Measurements from ENCODE around the gene ACP1.

Gene ACP1

DNA sequence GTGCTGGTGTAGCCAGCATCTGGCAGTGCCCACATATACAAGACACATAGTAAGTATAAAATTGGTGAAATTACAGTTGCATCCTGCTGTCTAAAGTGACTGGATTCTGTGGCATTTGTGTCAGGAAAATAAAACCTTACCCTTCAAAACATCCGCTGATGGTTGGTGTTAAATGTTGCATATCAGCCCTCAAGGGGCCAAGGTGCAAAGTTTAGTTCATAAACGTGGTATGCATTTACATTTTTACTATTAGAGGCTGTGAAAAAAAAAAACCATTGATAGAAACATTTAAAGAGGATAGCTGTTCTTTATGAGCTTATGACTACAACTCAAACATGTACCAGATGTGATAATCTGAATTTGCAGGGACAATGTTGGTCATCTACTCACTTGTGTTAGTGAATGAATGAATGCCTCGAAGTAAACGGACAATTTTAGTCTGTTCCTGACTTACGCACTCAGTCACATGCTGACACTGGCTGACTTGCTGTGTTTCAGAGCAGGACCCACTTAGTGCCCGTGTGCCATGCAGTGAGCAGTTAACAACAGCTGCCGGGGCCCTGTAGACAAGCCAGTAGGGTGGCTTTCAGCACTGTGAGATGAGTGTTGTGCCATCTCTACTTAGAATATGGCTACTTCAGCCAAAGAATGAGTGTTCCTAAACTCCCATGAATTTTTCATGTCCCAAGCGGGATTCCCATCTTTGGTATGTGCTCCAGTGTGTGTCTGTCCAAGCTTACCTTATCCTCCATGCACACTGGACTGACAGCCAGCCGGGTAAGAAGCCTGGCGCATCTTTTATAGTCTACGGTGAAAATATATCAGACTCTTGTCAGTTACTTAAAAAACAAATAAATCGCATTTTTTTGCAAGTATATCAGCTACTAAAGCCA, 17.9 kb downstream of the ACP1 start:
- no peak for DNase-seq

DNA sequence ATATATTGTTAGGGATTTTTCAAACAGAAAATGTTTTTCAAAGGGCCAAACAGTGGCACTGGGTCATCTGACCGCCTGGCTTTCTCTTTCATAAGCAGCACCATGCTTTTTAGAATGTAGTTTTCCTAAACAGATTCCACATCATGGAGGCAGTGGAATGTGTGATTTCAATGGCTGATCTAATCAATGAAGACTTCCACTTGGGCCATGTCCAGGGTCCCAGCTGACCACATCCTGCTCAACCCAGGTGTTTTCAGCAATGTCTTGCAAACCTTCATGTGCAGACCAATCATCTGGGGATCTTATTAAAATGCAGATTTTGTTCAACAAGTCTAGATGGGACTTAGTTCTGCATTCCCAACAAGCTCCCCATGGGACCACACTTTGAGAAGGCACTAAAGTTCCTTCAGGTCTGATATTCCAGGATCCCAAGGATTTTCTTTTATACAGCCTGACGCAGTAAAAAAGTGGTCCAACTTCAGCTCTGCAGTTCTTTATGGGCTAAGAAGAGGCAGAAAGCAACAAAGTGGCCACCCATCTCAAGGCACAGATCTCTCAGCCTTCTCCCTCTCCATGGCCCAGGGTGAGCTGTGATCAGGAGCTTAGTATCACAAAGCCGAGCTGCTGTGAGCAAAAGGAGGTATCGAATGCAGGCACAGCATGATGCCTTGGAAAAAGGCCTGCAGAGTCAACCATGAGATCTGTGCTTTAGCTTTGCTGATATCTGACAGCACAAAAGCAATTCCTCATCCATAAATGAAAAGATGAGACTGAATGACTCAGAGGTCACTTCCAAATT, 19.4 kb downstream of the ACP1 start:
- DNase-seq: no peak

GRCh38 chr2:284896-285492, 20.2 kb downstream of the ACP1 start:
- DNase-seq: no peak

DNA sequence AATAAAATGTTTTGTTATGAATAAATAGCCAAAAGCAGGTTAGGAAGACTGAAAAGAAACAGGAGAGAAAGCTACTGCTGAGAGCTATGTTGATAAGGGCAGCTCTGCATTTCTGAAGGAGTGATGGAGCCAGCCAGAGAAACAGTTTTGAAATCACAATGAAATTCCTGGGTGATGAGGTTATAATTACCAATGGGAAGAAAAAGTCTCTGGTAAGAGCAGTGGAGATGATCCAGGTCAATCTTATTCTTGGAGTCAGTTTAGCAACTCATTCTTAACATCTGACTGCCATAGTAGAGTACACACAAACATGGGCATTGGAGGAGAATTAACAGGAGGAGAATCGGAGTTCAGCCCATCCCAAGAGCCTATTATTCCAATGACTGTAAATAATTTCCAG, 20.8 kb downstream of the ACP1 start:
- no peak for DNase-seq

DNA sequence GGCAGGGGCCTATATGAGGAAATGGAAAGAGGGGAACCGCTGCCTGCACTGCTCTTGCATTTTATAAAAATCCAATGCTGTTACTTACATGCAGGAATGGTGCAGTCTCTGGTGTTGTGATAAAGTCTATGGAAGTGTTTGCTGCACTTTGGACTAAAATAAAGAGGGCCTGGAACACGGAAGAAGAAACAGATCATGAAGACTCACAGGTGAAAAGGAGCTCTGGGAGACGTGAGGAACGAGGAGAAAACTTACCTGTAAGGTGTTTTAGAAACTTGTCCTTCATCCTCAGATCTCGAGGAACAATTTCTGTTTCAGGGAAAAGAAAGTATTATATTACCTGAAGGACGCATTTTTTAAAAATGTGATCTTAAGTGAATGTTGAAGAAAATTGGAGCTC, 21.3 kb downstream of the ACP1 start:
- no peak for DNase-seq

DNA sequence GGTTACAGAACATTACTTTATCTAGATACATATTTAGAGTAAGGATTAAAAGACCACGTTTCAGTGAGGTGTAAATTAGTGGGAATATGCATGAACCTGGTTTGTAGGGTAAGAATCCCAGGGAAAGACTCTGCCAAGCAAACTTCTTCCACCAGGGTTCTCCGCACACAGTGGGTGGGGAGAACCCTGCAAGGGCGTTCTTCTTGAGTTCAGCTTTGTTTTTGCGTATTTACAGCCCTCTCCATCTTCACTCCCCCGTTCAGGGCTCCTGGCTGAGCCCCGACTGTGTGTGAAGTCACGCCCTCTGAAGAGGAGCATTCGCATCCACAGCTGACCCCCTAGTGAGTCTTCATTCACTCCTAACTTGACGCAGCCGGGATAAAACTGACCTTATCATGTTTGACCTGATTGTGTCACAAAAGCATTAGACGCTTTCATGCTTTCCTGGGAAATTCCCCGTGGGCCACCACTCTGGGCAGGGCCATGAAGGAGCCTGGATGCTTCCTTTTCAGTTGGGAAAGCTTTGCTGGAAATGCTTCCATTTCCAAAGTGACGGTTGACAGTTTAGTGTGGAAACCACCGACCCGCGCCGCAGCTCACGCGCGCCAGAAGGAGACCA, 22.1 kb downstream of the ACP1 start:
- DNase-seq: no peak

- DNase-seq: no peak
These were observed 22.7 kb downstream of the ACP1 start for GRCh38 chr2:287471-287885.

DNA sequence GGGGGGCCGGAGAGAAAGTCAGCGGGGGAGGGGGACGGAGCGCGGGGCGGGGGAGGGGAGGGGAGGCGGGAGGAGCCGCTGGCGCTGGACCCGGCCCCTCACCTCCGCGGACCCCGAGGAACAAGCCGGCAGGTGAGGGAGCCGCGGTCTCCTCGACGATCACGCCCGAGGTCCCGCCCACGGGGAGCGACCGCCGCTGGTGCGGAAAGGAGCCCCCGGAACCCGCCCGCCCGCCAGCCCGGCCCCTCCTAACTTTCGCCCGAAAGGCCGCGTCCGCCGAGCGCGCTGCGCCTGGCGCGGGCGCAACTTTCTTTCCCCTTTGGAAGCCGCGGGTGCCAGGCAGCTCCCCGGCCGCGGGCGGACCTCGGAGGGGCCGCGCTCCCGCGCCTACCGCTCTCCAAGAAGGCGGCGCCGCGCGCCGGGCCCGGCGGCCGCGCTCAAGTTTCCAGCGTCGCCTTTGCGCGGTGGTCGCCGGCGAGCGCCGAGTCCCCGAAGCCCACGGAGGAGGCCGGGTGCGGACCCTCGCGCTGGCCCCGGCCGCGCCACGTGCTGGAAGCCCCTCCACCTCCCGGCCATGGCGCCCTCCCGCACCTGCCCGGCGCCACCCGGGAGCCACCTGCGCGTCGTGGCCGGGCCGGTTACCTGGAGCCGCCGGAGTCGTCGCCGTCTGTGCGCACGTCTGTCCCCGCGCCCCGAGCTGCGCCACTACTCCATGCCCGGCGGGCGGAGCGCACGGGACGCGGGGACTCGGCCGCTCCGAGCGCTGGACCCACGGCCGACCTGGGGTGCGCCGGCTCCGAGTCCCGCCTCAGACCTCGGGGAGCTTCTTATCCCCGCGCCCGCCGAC, 23.4 kb downstream of the ACP1 start, which contains the start of gene ALKAL2:
Gene ALKAL2, minus strand, starts transcription at position 181 of the 847 bp plus-strand sequence. CDS start 256 bp downstream, outside the sequence.
- DNase-seq: no peak

- no peak for DNase-seq
These were observed 24.1 kb downstream of the ACP1 start for GRCh38 chr2:288758-289361.

DNA sequence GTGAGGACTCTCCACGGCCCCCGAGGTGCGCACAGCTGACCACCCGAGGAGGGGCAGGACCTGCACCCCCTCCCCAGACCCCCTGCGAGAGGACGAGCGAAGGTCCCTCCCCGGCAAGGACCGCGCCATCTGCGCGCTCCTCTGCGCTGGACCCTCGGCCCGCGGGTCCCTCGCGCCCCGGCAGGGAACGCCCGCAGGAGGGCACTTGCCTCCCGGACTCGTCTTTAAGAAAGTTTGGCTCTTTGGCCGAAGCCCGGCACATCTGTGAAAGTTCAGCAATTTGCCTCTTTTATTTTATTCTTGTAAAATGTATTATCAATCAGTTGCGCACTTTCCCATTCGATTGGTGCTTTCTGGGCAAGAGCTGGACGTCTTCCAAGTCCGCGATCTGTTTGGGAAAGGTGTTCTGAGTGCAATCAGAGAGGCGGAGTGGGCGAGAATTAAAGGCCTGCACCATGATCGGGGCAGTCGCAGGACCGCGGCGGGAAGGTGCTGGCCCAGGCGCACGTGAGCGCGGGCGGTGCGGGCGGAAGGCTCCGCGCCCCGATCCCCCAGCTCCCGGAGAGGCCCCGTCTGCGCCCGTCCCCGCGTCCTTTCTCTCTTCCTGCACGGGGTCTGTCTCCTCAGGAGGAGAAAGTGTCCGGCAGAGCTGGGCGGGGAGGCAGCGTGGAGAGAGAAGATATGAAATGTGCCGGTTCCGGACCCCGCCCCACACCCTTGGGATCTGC, 24.8 kb downstream of the ACP1 start:
- DNase-seq: no peak

DNA sequence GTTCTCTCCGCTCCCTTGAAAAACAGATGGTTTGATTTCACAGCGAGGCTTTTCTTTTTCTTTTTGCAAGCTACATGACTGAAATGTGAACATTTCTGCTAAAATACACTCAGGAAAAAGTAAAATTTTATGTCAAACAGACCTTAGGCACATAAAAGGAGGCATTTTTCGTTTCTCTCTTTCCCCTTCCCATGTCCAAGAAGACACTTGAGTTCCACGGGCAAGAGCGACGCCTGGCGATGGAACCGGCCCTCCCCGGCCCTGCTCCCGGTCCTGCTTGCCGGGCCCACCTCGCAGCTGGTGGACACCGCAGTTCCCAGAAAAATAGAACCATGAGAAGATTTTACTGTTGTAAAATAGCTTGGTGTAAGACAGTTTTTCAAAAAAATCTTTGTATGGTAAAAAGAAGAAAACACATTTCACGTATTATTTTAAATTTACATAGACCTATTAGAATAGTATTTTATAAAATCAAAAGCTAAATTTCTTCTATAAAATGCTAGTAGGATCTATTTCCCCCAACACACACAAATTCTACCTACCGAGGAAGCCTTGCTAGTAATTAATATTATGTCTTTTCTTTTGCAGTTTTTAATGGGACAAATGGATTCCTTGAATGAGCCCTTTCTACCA, 25.5 kb downstream of the ACP1 start:
- DNase-seq: peak; percentile 61

DNA sequence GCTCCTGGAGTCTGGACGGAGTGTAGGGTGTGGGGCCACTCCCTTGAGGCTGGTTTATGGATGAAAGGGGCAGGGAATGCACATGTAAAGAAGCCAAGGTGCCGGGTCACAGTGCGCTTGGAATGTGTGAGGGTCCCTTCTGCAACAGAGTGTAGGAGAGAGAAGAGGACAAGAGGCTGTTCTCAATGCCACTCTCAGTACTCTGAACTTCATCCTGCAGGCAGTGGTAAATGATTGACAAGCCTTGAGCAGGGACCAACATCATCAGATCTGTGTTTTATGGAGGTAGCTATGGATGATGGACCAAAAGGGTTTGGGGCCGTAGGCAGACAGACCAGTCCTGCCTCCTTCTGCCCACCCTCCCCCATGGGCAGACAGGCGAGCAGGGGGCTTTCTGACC, 30.3 kb downstream of the ACP1 start:
- DNase-seq: no peak

- DNase-seq: no peak
These were observed 31.6 kb downstream of the ACP1 start for GRCh38 chr2:296354-296753.

DNA sequence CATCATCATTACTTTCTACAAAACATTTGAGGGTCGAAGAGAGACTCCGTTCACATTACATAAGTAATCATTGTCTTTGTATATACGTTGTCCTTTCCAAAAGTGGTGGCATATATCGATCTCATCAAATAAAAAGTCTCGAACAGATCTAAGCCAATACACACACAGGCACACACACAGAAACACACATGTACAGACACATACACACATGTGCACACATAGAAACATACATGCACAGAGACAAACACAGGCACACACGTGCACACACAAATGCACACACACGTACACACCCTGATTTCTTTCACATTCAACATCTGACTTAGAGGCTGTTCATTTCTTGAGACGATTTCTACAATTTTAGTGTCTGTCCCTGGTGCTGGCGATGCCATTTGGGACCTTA, 40.6 kb downstream of the ACP1 start:
- no peak for DNase-seq

- no peak for DNase-seq
These were observed 44.6 kb downstream of the ACP1 start for GRCh38 chr2:309148-309953.

DNA sequence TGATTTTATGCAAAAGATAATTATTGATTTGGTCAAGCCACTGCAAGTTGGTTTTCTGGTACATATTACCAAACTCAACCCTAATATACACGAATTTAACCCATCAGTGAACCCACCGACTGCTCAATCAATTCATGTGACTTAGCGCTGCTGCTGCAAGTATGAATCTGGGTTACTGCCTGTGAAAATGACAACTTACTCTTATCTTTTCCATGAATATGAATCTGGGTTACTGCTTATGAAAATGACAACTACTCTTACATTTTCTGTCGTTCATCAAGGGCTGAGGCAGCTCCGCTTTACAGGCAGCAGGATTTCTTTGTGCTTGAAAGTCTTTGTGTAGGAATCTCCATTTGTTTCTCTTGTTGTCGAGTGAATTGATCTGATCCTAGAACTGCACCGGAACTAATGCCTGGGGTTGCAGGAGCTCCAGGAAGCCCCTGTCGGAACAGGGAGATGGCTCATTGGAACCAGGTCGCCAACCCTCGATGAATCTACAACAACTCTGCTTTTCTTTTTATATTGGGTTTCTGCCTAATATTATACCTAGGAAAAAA, 45.3 kb downstream of the ACP1 start:
- no peak for DNase-seq

DNA sequence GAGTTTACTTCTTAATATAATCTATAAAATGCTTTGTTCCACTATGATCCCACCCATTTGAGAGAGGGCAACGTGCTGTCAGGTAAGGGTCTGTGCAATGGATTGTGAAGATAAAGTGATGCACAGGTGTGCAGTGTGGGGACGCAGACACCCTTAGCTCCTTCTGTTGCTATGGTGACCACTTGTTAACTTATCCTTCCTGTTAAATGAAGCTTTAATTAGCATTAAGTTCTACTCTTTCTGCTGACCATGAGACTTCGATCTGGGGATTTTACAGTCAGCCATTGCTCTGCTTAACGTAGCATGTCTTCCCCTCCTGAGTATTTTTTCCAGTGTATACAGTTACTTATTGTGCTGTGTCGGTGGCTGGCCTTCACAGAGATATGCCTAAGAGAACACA, 46.2 kb downstream of the ACP1 start:
- no peak for DNase-seq

DNA sequence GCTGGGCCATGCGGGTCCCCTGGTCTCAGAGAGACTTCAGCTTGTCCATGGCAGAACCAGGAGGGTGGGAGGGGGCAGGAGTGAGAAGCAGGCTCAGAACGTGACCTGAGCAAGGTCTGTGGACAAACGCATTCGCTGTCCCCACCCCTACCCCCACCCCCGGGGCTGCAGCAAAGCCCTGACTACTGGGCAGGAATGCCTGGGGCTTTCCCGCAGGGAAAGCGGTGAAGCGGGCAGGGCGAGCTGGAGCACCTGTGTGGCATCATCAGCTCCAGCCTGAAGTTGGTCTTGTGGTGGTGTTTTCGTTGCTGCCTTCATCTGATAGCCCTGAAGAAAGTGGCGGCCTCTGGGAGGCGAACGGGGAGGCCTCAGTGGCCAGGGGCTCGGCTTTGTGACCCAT, 49.2 kb downstream of the ACP1 start:
- DNase-seq: no peak
